Measurements from ENCODE around the gene ARMC3. TPM values are rescaled to one million over a fixed set of nuclear protein-coding genes. Genes with fewer than 3 reads are reported as not detected.
A peak's percentile ranks its signal among the peaks of the same experiment; 100 is the strongest.

ARMC3 gene
- total and polyA plus RNA-seq, 9 of the 15 experiments (the other 6 are each of a cell fraction or from before 2014, with no cell fraction given) = 0.33 to 1.1 (median 0.62) TPM

DNA sequence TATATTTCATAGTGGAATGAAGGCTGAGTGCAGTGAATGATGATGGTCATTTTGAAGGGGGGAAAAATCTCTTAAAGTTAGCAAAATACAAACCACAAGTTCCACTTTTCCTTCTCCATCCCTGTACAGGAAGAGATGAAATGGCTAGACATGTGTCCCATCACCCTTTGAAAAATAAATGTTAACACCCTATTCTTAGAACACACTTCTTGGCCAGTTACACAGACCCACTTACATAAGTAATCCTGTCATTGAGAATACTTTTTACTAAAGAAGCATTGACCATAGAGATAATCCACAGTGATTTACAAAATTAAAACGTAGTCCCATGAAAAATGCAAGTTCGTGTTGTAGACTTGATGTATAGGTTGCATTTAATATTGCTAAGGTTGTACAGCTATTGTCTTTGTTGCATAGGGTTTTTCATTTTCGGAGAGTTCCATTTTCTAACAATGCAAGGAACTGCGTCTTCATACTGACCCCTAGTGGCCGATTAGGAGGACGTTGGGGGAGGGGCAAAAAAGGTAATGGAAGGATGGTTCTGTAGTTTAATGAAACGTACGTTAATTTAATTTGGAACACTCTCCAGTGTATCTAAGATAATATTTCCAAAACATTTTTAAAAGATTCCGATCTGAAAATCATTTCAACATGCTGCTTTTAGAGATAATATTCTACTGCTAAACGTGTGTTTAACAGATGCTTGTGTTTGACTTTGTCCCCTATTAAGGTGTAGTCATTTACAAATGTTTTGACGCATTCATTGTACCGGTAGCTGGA, 60.9 kb downstream of the ARMC3 start (continued):
- TF ChIP-seq ZKSCAN3 (CRISPR knock-in tag; IDR thresholded peaks at IDR 0.05) (no peak), HLTF (IDR thresholded peaks at IDR 0.05) (no peak), RB1 (IDR thresholded peaks at IDR 0.05; ENCODE audit: low read depth) (no peak), PML (IDR thresholded peaks at IDR 0.05; ENCODE audit: low read length) (no peak), ZNF57 (CRISPR knock-in tag; IDR thresholded peaks at IDR 0.05) (no peak), ZNF551 (CRISPR knock-in tag; IDR thresholded peaks at IDR 0.05) (no peak), NFIC (IDR thresholded peaks at IDR 0.05) (0 out of 2 replicates have a peak, but pooled peaks have one; percentile 7), RBM14 (IDR thresholded peaks at IDR 0.05; ENCODE audit: borderline replicate concordance, insufficient read depth, low read depth, low read length) (no peak), ELF4 (CRISPR knock-in tag; IDR thresholded peaks at IDR 0.05) (no peak), NR2F6 (CRISPR knock-in tag; IDR thresholded peaks at IDR 0.05) (no peak), EGR1 (conservative IDR thresholded peaks at IDR 0.05) (no peak), SPI1 (IDR thresholded peaks at IDR 0.05; ENCODE audit: borderline replicate concordance, low read depth, low read length) (no peak), BRD4 (IDR thresholded peaks at IDR 0.05) (no peak), SMARCA5 (IDR thresholded peaks at IDR 0.05) (no peak), TFAM (CRISPR knock-in tag; conservative IDR thresholded peaks at IDR 0.05) (no peak), ZNF696 (CRISPR knock-in tag; conservative IDR thresholded peaks at IDR 0.05) (no peak), STAT5B (CRISPR knock-in tag; IDR thresholded peaks at IDR 0.05) (no peak), FOXJ3 (CRISPR knock-in tag; IDR thresholded peaks at IDR 0.05) (no peak), STAT5A (IDR thresholded peaks at IDR 0.05; ENCODE audit: borderline replicate concordance, low read length) (no peak)
- TF ChIP-seq, protein P1, sequence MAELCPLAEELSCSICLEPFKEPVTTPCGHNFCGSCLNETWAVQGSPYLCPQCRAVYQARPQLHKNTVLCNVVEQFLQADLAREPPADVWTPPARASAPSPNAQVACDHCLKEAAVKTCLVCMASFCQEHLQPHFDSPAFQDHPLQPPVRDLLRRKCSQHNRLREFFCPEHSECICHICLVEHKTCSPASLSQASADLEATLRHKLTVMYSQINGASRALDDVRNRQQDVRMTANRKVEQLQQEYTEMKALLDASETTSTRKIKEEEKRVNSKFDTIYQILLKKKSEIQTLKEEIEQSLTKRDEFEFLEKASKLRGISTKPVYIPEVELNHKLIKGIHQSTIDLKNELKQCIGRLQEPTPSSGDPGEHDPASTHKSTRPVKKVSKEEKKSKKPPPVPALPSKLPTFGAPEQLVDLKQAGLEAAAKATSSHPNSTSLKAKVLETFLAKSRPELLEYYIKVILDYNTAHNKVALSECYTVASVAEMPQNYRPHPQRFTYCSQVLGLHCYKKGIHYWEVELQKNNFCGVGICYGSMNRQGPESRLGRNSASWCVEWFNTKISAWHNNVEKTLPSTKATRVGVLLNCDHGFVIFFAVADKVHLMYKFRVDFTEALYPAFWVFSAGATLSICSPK (IDR thresholded peaks at IDR 0.05; ENCODE audit: borderline replicate concordance) = no peak
- TF ChIP-seq, protein P2, sequence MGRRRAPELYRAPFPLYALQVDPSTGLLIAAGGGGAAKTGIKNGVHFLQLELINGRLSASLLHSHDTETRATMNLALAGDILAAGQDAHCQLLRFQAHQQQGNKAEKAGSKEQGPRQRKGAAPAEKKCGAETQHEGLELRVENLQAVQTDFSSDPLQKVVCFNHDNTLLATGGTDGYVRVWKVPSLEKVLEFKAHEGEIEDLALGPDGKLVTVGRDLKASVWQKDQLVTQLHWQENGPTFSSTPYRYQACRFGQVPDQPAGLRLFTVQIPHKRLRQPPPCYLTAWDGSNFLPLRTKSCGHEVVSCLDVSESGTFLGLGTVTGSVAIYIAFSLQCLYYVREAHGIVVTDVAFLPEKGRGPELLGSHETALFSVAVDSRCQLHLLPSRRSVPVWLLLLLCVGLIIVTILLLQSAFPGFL (CRISPR knock-in tag; IDR thresholded peaks at IDR 0.05) = no peak
- TF ChIP-seq, protein P3, sequence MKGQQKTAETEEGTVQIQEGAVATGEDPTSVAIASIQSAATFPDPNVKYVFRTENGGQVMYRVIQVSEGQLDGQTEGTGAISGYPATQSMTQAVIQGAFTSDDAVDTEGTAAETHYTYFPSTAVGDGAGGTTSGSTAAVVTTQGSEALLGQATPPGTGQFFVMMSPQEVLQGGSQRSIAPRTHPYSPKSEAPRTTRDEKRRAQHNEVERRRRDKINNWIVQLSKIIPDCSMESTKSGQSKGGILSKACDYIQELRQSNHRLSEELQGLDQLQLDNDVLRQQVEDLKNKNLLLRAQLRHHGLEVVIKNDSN (CRISPR knock-in tag; IDR thresholded peaks at IDR 0.05) = no peak
- TF ChIP-seq, protein P4, sequence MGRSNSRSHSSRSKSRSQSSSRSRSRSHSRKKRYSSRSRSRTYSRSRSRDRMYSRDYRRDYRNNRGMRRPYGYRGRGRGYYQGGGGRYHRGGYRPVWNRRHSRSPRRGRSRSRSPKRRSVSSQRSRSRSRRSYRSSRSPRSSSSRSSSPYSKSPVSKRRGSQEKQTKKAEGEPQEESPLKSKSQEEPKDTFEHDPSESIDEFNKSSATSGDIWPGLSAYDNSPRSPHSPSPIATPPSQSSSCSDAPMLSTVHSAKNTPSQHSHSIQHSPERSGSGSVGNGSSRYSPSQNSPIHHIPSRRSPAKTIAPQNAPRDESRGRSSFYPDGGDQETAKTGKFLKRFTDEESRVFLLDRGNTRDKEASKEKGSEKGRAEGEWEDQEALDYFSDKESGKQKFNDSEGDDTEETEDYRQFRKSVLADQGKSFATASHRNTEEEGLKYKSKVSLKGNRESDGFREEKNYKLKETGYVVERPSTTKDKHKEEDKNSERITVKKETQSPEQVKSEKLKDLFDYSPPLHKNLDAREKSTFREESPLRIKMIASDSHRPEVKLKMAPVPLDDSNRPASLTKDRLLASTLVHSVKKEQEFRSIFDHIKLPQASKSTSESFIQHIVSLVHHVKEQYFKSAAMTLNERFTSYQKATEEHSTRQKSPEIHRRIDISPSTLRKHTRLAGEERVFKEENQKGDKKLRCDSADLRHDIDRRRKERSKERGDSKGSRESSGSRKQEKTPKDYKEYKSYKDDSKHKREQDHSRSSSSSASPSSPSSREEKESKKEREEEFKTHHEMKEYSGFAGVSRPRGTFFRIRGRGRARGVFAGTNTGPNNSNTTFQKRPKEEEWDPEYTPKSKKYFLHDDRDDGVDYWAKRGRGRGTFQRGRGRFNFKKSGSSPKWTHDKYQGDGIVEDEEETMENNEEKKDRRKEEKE (IDR thresholded peaks at IDR 0.05; ENCODE audit: borderline replicate concordance in 1 of 2, control insufficient read depth in 1 of 2, low read depth in 2 of 2, low read length in 1 of 2) = no peak
- TF ChIP-seq, protein P5, sequence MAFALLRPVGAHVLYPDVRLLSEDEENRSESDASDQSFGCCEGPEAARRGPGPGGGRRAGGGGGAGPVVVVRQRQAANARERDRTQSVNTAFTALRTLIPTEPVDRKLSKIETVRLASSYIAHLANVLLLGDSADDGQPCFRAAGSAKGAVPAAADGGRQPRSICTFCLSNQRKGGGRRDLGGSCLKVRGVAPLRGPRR (CRISPR knock-in tag; IDR thresholded peaks at IDR 0.05) = no peak

All from K562 (cell line).